HTERT RPE-1 (cell line): Measurements from ENCODE around the gene RASD2.

ENCODE experiments used
- in situ Hi-C: fragments of 300-500 bp; cut with MboI; formaldehyde crosslinking; loops from 4 replicates; pipeline ENCODE4 v1.14.3; 2020; ENCODE audit warnings: low sequenced_read_pairs

RASD2 gene

GRCh38 chr22:35539910-35540594 lies 579 bp upstream of the RASD2 start:
- in situ Hi-C loops: no loop called here

- in situ Hi-C loops: no loop called here
Observed at GRCh38 chr22:35541254-35541748, 670 bp downstream of the RASD2 start.

- in situ Hi-C loops: no loop called here
Observed at GRCh38 chr22:35542157-35542938, 1.7 kb downstream of the RASD2 start.

GRCh38 chr22:35542939-35543516 lies 2.4 kb downstream of the RASD2 start:
- in situ Hi-C loops: no loop called here

- in situ Hi-C loops: no loop called here
Observed at GRCh38 chr22:35543702-35544101, 3.1 kb downstream of the RASD2 start.

GRCh38 chr22:35544189-35544588 lies 3.6 kb downstream of the RASD2 start:
- in situ Hi-C loops: no loop called here

- in situ Hi-C loops: no loop called here
Observed at GRCh38 chr22:35544827-35545226, 4.2 kb downstream of the RASD2 start.

- in situ Hi-C loops: no loop called here
Observed at GRCh38 chr22:35546886-35547285, 6.3 kb downstream of the RASD2 start.

GRCh38 chr22:35547987-35548721 lies 7.5 kb downstream of the RASD2 start:
- in situ Hi-C loops: no loop called here

- in situ Hi-C loops: no loop called here
Observed at GRCh38 chr22:35548722-35549112, 8.1 kb downstream of the RASD2 start.

GRCh38 chr22:35549328-35549727 lies 8.7 kb downstream of the RASD2 start:
- in situ Hi-C loops: no loop called here

GRCh38 chr22:35551549-35552177 lies 11.0 kb downstream of the RASD2 start:
- in situ Hi-C loops: no loop called here

- in situ Hi-C loops: no loop called here
Observed at GRCh38 chr22:35552196-35552842, 11.7 kb downstream of the RASD2 start.

GRCh38 chr22:35552846-35553245 lies 12.2 kb downstream of the RASD2 start:
- in situ Hi-C loops: no loop called here

GRCh38 chr22:35553341-35553740 lies 12.7 kb downstream of the RASD2 start:
- in situ Hi-C loops: no loop called here

- in situ Hi-C loops: no loop called here
Observed at GRCh38 chr22:35554297-35554845, 13.7 kb downstream of the RASD2 start.

GRCh38 chr22:35555483-35555890 lies 14.9 kb downstream of the RASD2 start:
- in situ Hi-C loops: no loop called here

GRCh38 chr22:35555946-35556547 lies 15.4 kb downstream of the RASD2 start:
- in situ Hi-C loops: no loop called here

GRCh38 chr22:35556666-35557065 lies 16.0 kb downstream of the RASD2 start:
- in situ Hi-C loops: no loop called here

- in situ Hi-C loops: no loop called here
Observed at GRCh38 chr22:35558031-35558430, 17.4 kb downstream of the RASD2 start.
